ENCODE data around the gene RBPJL.

DNA sequence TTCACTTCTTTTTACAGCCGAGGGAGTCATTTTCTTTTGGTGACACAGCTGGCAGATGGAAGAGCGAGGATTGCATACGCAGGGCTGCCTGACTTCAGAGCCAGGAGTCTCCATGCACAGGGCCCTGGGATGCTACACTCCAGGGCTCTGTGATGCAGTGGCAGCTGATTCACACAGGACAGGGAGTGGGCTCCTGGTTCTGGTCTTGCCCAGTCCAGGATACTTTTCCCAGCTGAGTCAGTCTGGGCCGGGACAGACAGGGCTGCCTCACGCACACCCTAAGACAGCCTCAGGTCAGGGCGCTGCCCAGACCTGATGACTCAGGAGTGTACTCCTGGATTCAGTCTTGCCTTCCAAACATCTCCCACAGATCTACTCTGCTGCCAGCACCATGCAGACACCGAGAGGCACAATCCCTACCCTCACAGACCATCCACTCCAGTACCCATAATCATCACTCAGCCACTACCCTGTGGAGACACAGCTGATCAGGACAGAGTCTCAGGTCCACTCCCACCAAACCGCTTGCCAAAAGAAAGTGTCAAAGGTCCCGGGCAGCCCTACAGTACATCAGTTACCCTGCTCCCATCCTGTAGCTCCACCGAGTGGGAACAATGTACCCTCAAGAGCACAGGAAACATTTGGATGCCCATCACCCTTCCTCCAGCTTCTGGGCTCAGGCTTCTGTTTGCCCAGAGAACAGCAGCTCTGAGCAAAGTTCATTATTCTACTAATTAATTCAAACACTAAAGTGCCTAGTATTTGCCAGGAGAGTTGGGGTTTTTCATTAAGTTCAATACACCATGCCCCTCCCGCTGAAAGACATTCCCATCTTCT lies 30.1 kb downstream of the RBPJL start:
- TF ChIP-seq, protein P1, sequence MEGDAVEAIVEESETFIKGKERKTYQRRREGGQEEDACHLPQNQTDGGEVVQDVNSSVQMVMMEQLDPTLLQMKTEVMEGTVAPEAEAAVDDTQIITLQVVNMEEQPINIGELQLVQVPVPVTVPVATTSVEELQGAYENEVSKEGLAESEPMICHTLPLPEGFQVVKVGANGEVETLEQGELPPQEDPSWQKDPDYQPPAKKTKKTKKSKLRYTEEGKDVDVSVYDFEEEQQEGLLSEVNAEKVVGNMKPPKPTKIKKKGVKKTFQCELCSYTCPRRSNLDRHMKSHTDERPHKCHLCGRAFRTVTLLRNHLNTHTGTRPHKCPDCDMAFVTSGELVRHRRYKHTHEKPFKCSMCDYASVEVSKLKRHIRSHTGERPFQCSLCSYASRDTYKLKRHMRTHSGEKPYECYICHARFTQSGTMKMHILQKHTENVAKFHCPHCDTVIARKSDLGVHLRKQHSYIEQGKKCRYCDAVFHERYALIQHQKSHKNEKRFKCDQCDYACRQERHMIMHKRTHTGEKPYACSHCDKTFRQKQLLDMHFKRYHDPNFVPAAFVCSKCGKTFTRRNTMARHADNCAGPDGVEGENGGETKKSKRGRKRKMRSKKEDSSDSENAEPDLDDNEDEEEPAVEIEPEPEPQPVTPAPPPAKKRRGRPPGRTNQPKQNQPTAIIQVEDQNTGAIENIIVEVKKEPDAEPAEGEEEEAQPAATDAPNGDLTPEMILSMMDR (IDR thresholded peaks at IDR 0.05): no peak
- TF ChIP-seq EP300 (IDR thresholded peaks at IDR 0.05) (no peak), POLR2A (IDR thresholded peaks at IDR 0.05) (no peak)

Data from stomach (tissue), 4 donors.